ENCODE data around the gene HCRTR2. TPM values are rescaled to one million over a fixed set of nuclear protein-coding genes. Genes with fewer than 3 reads are reported as not detected.

Gene HCRTR2
- polyA plus RNA-seq (2011; rRNA removed) = not detected in 2 replicates
- polyA minus RNA-seq (2011; rRNA and poly(A)+ RNA removed) = not detected in 2 replicates

DNA sequence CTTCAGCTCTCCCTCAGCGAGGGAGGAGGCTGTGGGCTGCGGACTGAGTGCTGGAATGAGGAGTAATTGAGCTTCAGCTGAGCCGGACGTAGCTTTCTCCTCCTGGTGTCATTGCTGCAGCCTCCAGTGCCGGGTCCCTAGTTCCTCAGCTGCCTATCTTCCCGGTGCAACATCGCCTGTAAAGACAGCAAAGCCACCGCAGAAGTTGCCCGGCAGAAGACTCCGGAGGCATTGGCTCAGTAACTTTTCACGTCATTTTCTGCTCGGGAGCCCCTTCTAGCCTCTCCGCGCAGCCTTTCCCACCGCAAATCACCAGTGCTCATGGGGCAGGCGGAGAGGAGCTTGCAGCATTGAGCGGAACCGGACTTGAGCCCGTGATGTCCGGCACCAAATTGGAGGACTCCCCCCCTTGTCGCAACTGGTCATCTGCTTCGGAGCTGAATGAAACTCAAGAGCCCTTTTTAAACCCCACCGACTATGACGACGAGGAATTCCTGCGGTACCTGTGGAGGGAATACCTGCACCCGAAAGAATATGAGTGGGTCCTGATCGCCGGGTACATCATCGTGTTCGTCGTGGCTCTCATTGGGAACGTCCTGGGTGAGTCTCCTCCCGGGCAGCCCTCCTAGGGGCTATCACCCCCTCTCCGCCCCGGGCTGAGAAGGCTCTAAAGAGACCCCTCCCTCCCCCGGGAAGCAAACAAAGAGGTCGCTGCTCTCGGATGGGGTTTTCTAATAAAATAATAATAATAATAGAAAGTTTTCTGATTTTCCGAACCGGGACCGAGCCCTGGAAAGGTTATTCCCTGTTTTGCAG is at the start of gene HCRTR2:
Gene HCRTR2, plus strand, starts transcription at position 305 of the 816 bp plus-strand sequence. Its CDS starts 73 bp downstream, at position 378.
- DNase-seq (ENCODE audit: low read depth, low spot score) = no peak
- H3K27ac ChIP-seq (ENCODE audit: low read depth, low read length) = no peak within 1 kb of the TSS
- CTCF ChIA-PET = no interaction called here
- H3K4me3 ChIP-seq (ENCODE audit: low read depth, low read length) = no peak within 1 kb of the TSS; the same call in 1 of the 2 replicates
- H3K9me3 ChIP-seq (ENCODE audit: control insufficient read depth, insufficient read depth, low read length) = no peaks in the 10 kb centered on the region
- POLR2A ChIA-PET = interaction anchor here (0.6 kb wide), 1 partner anchor 520 kb away, joined by 5 read pairs; no protein-coding TSS in a partner anchor
- peaks cover 23% of the 10 kb centered on the region for H3K27me3 ChIP-seq (ENCODE audit: control insufficient read depth, insufficient read depth, low read length)
- TF ChIP-seq, protein P1, sequence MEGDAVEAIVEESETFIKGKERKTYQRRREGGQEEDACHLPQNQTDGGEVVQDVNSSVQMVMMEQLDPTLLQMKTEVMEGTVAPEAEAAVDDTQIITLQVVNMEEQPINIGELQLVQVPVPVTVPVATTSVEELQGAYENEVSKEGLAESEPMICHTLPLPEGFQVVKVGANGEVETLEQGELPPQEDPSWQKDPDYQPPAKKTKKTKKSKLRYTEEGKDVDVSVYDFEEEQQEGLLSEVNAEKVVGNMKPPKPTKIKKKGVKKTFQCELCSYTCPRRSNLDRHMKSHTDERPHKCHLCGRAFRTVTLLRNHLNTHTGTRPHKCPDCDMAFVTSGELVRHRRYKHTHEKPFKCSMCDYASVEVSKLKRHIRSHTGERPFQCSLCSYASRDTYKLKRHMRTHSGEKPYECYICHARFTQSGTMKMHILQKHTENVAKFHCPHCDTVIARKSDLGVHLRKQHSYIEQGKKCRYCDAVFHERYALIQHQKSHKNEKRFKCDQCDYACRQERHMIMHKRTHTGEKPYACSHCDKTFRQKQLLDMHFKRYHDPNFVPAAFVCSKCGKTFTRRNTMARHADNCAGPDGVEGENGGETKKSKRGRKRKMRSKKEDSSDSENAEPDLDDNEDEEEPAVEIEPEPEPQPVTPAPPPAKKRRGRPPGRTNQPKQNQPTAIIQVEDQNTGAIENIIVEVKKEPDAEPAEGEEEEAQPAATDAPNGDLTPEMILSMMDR (IDR thresholded peaks at IDR 0.05; ENCODE audit: low read depth, low read length) = no peak

GRCh38 chr6:55130806-55131324 is 43.5 kb upstream of the HCRTR2 start:
- no peak for DNase-seq (ENCODE audit: low read depth, low spot score)
- ChIA-PET CTCF (no interaction called here), POLR2A (no interaction called here)

GRCh38 chr6:55131616-55132015 is 42.7 kb upstream of the HCRTR2 start:
- TF ChIP-seq, protein P1 (IDR thresholded peaks at IDR 0.05; ENCODE audit: low read depth, low read length) = no peak
- ChIA-PET POLR2A (no interaction called here), CTCF (no interaction called here)
- no peaks in the 10 kb centered on the region for H3K9me3 ChIP-seq (ENCODE audit: control insufficient read depth, insufficient read depth, low read length)
- H3K27me3 ChIP-seq (ENCODE audit: control insufficient read depth, insufficient read depth, low read length) = no peaks in the 10 kb centered on the region
- no peak for DNase-seq (ENCODE audit: low read depth, low spot score)
- no peak overlapping the region for H3K4me3 ChIP-seq (ENCODE audit: low read depth, low read length)
- H3K27ac ChIP-seq (ENCODE audit: low read depth, low read length) = no peak overlapping the region

More at GRCh38 chr6:55130806-55131324, 43.5 kb upstream of the HCRTR2 start:
- TF ChIP-seq, protein P1 (IDR thresholded peaks at IDR 0.05; ENCODE audit: low read depth, low read length) = no peak
- no peaks in the 10 kb centered on the region for H3K27me3 ChIP-seq (ENCODE audit: control insufficient read depth, insufficient read depth, low read length)
- no peak overlapping the region for H3K4me3 ChIP-seq (ENCODE audit: low read depth, low read length)
- H3K27ac ChIP-seq (ENCODE audit: low read depth, low read length) = no peak overlapping the region
- no peaks in the 10 kb centered on the region for H3K9me3 ChIP-seq (ENCODE audit: control insufficient read depth, insufficient read depth, low read length)

DNA sequence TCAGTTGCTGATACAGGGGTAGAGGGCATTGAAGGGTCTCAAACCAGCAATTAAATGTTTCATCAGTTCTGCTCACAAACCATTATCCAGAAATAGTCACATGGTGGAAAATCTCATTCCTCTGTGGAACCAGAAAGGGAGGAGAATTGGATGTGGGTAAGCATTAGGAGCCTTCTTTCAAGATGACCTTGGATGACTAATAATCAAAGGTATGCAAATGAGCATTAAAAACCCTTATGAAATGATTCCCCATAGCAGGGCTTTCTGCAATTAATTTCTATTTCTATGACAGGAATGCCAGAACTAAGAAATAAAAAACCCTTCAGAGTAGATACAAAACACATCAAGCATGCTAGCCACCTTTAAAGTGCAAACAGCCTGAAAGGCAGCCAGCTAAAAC is 37.4 kb upstream of the HCRTR2 start:
- ChIA-PET POLR2A (no interaction called here), CTCF (no interaction called here)
- H3K27ac ChIP-seq (ENCODE audit: low read depth, low read length) = no peak overlapping the region
- H3K27me3 ChIP-seq (ENCODE audit: control insufficient read depth, insufficient read depth, low read length) = no peaks in the 10 kb centered on the region
- no peaks in the 10 kb centered on the region for H3K9me3 ChIP-seq (ENCODE audit: control insufficient read depth, insufficient read depth, low read length)
- TF ChIP-seq, protein P1 (IDR thresholded peaks at IDR 0.05; ENCODE audit: low read depth, low read length) = no peak
- H3K4me3 ChIP-seq (ENCODE audit: low read depth, low read length) = no peak overlapping the region
- no peak for DNase-seq (ENCODE audit: low read depth, low spot score)

Measured in AG04450 (cell line).